Lower lobe of right lung (tissue), 2 donors: ENCODE results near the gene MMP12. TPM values are rescaled to one million over a fixed set of nuclear protein-coding genes. Genes with fewer than 3 reads are reported as not detected.

Experiments
- ATAC-seq, 2 donors: fragments of 200-7000 bp; cut with Tn5 transposase; one replicate each; pipeline ENCODE4 v1.9.1; 2020 to 2022; ENCODE audit warnings: mild to moderate bottlenecking in 2 of 2, moderate library complexity in 2 of 2
- DNase-seq: peaks from one replicate; pipeline ENCODE4 v3.0.0-alpha.2; 2020
- H3K27ac ChIP-seq: fragments of 200-600 bp; one replicate; pipeline ENCODE4 v1.8.0; 2022
- H3K27me3 ChIP-seq: fragments of 200-600 bp; one replicate; pipeline ENCODE4 v1.8.0; 2022; ENCODE audit warnings: low read depth
- H3K36me3 ChIP-seq: fragments of 200-600 bp; one replicate; pipeline ENCODE4 v1.8.0; 2022; ENCODE audit warnings: mild to moderate bottlenecking
- H3K4me1 ChIP-seq: fragments of 200-600 bp; one replicate; pipeline ENCODE4 v1.8.0; 2022
- H3K4me3 ChIP-seq: fragments of 200-600 bp; one replicate; pipeline ENCODE4 v1.8.0; 2022; ENCODE audit warnings: mild to moderate bottlenecking
- H3K9me3 ChIP-seq: fragments of 200-600 bp; one replicate; pipeline ENCODE4 v1.8.0; 2022
- intact Hi-C: fragments of 100-400 bp; cut with DNase I; formaldehyde crosslinking; loops from one replicate; pipeline ENCODE4 v1.11.0; 2022
- total RNA-seq: library from RNA; stranded (reverse); fragmentation: NEBNext Ultra II Directional; extraction: Animal tissue kit (Norgen Biotek cat#: 25700); gene quantifications from one replicate; pipeline ENCODE4 v1.2.1, GENCODE V29; 2021
- TF ChIP-seq, protein P1 (sequence below): fragments of 200-600 bp; IDR thresholded peaks from one replicate; pipeline ENCODE4 v1.8.0; 2022; ENCODE audit warnings: antibody characterized with exemption, mild to moderate bottlenecking
- donor health status: DM: no; HTN: yes; CAD: no; lungs with severe emphysema.

MMP12 gene
- total RNA-seq, 1 donor from 2014 or later, result 0.27 TPM

DNA sequence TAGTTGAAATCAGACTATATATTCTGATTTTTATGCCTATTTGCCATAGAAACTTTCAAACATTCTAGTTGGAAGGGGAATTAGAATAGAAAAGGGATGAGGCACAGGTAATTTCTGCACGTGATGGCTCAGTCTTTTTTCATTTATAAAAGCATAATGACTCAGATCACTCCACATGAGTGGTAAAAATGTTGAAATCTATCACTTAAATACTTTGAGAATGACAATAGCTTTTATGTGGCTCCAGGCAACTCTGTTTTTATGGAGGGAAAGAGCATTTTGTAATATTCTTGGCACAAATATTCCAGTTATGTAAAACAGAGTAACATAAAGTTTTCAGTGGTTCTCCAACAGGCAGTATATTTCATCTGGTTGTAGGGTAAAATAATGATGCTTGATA is 25.5 kb downstream of the MMP12 start:
- intact Hi-C loops, result no loop called here
- Histone ChIP-seq H3K36me3 (no peaks in the 10 kb centered on the region), H3K4me3 (no peak overlapping the region), H3K27ac (no peak overlapping the region), H3K4me1 (no peaks in the 10 kb centered on the region), H3K9me3 (no peaks in the 10 kb centered on the region), H3K27me3 (no peaks in the 10 kb centered on the region)
- TF ChIP-seq, protein P1, sequence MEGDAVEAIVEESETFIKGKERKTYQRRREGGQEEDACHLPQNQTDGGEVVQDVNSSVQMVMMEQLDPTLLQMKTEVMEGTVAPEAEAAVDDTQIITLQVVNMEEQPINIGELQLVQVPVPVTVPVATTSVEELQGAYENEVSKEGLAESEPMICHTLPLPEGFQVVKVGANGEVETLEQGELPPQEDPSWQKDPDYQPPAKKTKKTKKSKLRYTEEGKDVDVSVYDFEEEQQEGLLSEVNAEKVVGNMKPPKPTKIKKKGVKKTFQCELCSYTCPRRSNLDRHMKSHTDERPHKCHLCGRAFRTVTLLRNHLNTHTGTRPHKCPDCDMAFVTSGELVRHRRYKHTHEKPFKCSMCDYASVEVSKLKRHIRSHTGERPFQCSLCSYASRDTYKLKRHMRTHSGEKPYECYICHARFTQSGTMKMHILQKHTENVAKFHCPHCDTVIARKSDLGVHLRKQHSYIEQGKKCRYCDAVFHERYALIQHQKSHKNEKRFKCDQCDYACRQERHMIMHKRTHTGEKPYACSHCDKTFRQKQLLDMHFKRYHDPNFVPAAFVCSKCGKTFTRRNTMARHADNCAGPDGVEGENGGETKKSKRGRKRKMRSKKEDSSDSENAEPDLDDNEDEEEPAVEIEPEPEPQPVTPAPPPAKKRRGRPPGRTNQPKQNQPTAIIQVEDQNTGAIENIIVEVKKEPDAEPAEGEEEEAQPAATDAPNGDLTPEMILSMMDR, result no peak
- DNase-seq, result no peak
- ATAC-seq, result no peak

- TF ChIP-seq, protein P1, result no peak
- no peak for DNase-seq
- no peak overlapping the region for H3K4me3 ChIP-seq
- no peaks in the 10 kb centered on the region for H3K36me3 ChIP-seq
- no peak for ATAC-seq
- no peaks in the 10 kb centered on the region for H3K4me1 ChIP-seq
- H3K27me3 ChIP-seq, result no peaks in the 10 kb centered on the region
- no peaks in the 10 kb centered on the region for H3K9me3 ChIP-seq
- no peak overlapping the region for H3K27ac ChIP-seq
- intact Hi-C loops, result no loop called here
These were observed 28.5 kb downstream of the MMP12 start for GRCh38 chr11:102846292-102846691.

GRCh38 chr11:102843489-102843888 is 31.3 kb downstream of the MMP12 start, which contains the start of gene MMP3:
MMP3 (minus strand) TSS chr11:102843609; CDS start chr11:102843546, 63 bp downstream.
- H3K27ac ChIP-seq, result no peak within 1 kb of the TSS
- TF ChIP-seq, protein P1, result no peak
- H3K9me3 ChIP-seq, result no peaks in the 10 kb centered on the region
- ATAC-seq (no peak), DNase-seq (no peak)
- H3K36me3 ChIP-seq, result no peaks in the 10 kb centered on the region
- no peaks in the 10 kb centered on the region for H3K4me1 ChIP-seq
- H3K27me3 ChIP-seq, result no peaks in the 10 kb centered on the region
- intact Hi-C loops, result no loop called here
- no peak within 1 kb of the TSS for H3K4me3 ChIP-seq

DNA sequence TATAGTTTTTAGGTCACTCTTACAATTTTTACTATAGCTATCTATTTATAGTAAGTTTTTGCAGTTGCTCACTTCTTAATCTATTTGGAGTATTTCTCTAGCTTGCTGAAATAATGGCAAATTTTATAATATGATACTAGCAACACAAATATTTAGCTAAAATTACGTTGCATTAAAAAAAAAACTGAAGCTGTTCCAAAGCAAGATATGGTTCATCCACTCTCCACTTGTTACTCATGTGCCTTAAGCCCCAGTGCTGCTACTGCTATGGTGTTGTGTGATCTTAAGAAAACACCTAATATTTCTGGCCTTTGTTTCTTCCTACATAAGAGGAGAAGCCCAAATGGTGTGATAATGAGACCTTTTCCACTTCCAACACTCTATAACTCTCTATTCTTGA is 31.9 kb downstream of the MMP12 start:
- intact Hi-C loops, result no loop called here
- Histone ChIP-seq H3K27me3 (no peaks in the 10 kb centered on the region), H3K27ac (no peak overlapping the region), H3K9me3 (no peaks in the 10 kb centered on the region), H3K4me1 (no peaks in the 10 kb centered on the region), H3K4me3 (no peak overlapping the region), H3K36me3 (no peaks in the 10 kb centered on the region)
- ATAC-seq (no peak), DNase-seq (no peak)
- TF ChIP-seq, protein P1, result no peak

DNA sequence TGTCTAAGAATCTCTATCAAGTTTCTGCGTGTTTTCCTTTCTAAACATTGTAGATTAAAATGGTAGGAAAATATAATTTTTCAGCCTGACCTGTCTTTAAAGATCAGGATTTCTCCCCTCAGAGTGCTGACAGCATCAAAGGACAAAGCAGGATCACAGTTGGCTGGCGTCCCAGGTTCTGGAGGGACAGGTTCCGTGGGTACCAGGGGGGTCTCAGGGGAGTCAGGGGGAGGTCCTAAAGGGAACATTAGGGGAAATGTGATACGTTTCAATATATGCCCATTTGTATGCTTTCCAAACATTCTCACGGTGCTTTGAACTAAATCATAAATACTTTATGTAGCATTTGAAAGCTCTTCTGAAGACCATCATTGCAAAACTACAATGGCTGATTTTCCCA is 34.8 kb downstream of the MMP12 start:
- ATAC-seq (no peak), DNase-seq (no peak)
- Histone ChIP-seq H3K4me1 (no peaks in the 10 kb centered on the region), H3K27ac (no peak overlapping the region), H3K4me3 (no peak overlapping the region), H3K36me3 (no peaks in the 10 kb centered on the region), H3K27me3 (no peaks in the 10 kb centered on the region), H3K9me3 (no peaks in the 10 kb centered on the region)
- intact Hi-C loops, result no loop called here
- TF ChIP-seq, protein P1, result no peak

- no peak overlapping the region for H3K4me3 ChIP-seq
- H3K27ac ChIP-seq, result no peak overlapping the region
- no peak for ATAC-seq
- H3K27me3 ChIP-seq, result no peaks in the 10 kb centered on the region
- DNase-seq, result no peak
- no peaks in the 10 kb centered on the region for H3K4me1 ChIP-seq
- intact Hi-C loops, result no loop called here
- TF ChIP-seq, protein P1, result no peak
- H3K9me3 ChIP-seq, result no peaks in the 10 kb centered on the region
- H3K36me3 ChIP-seq, result no peaks in the 10 kb centered on the region
These were observed 37.1 kb downstream of the MMP12 start for GRCh38 chr11:102837646-102838045.
